Lung (tissue), 12 donors: Measurements from ENCODE around the gene STEAP1B. TPM values are rescaled to one million over a fixed set of nuclear protein-coding genes. Genes with fewer than 3 reads are reported as not detected.
"Not testable (repeated sequence)": the region's sequence is repeated elsewhere in the genome, so short reads cannot be mapped to it uniquely, and the experiment has no call there.

Source experiments
- ATAC-seq: fragments of 200-7000 bp; cut with Tn5 transposase; one replicate; pipeline ENCODE4 v1.9.1; 2020; ENCODE audit warnings: moderate number of reproducible peaks; ENCODE audit not compliant: insufficient read depth, low FRiP score
- DNase-seq, 3 donors: peaks; one replicate each; pipeline ENCODE4 v3.0.0-alpha.2; 2013 to 2017
- H3K27ac ChIP-seq, 2 donors: one replicate each; pipeline ENCODE4 v1.5.1; 2013; ENCODE audit warnings: mild to moderate bottlenecking in 2 of 2, moderate library complexity in 2 of 2, control low read depth in 1 of 2, inconsistent platforms in 1 of 2, low read depth in 1 of 2, low read length in 1 of 2
- H3K27me3 ChIP-seq, 3 donors: one replicate each; pipeline ENCODE4 v1.5.1; 2013; ENCODE audit warnings: low read length in 2 of 3; ENCODE audit not compliant: control insufficient read depth in 3 of 3, insufficient read depth in 3 of 3
- H3K36me3 ChIP-seq, 4 donors: one replicate each; pipeline ENCODE4 v1.5.1; 2013; ENCODE audit warnings: low read length in 4 of 4, mild to moderate bottlenecking in 1 of 4, moderate library complexity in 1 of 4; ENCODE audit not compliant: control insufficient read depth in 4 of 4, insufficient read depth in 4 of 4
- H3K4me1 ChIP-seq, 5 donors: one replicate each; pipeline ENCODE4 v1.5.1; 2013; ENCODE audit warnings: low read length in 5 of 5, mild to moderate bottlenecking in 2 of 5, moderate library complexity in 1 of 5; ENCODE audit not compliant: control insufficient read depth in 5 of 5, insufficient read depth in 5 of 5
- H3K4me3 ChIP-seq: one replicate; pipeline ENCODE4 v1.5.1; 2013; ENCODE audit warnings: mild to moderate bottlenecking, control low read depth, moderate library complexity
- H3K9ac ChIP-seq, 2 donors: one replicate each; pipeline ENCODE4 v1.5.1; 2013; ENCODE audit warnings: low read length in 2 of 2, control low read depth in 1 of 2; ENCODE audit not compliant: insufficient read depth in 1 of 2
- H3K9me3 ChIP-seq, 4 donors: one replicate each; pipeline ENCODE4 v1.5.1; 2013; ENCODE audit warnings: low read length in 3 of 4, mild to moderate bottlenecking in 1 of 4, moderate library complexity in 1 of 4; ENCODE audit not compliant: control insufficient read depth in 4 of 4, insufficient read depth in 3 of 4
- WGBS, 2 donors: extraction: QIAGEN DNeasy Blood & Tissue Kit; methylation state at CpG; one replicate each; pipeline ENCODE4 v1.1.7; 2013; 5-methylcytosine and 5-hydroxymethylcytosine counted together
- polyA plus RNA-seq, 2 donors: library from polyadenylated mRNA; stranded (reverse); fragments of 200-250 nt; gene quantifications; one replicate each; pipeline ENCODE4 v1.2.1, GENCODE V29; 2013
- total RNA-seq, 2 donors: library from RNA; depleted of rRNA in 1 of 2; stranded (reverse); fragments of >200 nt in 1 of 2; gene quantifications; one replicate each; pipeline ENCODE4 v1.2.1, GENCODE V29; 2014 to 2021
- TF ChIP-seq, protein P1 (sequence below): IDR thresholded peaks from 2 replicates; pipeline ENCODE4 v1.5.1; 2012; ENCODE audit warnings: mild to moderate bottlenecking; ENCODE audit errors: control extremely low read depth, extremely low read depth
- donor health status: control.
- donor health status: control.
- donor health status: Bipolar disorder and iron deficiency.
- donor health status: healthy.
- donor health status: DM: yes; HTN: yes; CAD: no.

The STEAP1B gene
- total and polyA plus RNA-seq, 4 donors = 0.16 to 1.5 (median 0.96) TPM

DNA sequence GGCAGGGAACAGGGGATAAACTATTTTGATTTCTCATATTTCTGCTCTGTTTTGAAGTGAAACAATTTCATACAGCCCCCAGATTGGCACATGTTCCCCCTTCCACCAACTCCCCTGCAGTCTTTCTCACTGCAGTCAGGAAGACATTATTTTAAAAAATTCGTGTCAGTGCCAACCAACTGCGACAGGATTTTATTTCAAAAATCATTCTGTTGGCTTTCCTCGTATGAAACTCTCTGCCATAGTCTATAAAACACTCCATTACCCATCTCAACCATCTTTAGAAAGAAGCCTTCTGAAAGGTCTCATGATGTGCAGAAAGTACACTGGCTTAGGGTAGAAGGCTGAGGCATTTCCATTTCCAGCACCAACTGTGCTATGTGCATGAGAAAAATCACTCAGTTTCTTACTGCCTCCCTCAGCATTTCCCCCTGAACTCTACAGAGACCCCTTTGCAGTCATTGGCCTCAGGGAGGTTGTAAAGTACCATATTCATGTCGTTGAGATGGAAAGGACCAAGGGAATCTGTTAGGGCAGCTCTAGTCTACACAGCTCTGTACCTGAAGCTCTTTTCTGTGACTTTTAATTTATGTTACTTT lies 46.9 kb downstream of the STEAP1B start:
- H3K9me3 ChIP-seq = no peaks in the 10 kb centered on the region
- peaks cover 0 to 3% (median 0%) of the 10 kb centered on the region in 5 donors for H3K4me1 ChIP-seq
- no peak overlapping the region for H3K4me3 ChIP-seq
- DNase-seq (no peak), ATAC-seq (no peak)
- no peaks in the 10 kb centered on the region for H3K27me3 ChIP-seq
- H3K27ac ChIP-seq = no peak overlapping the region
- no peak overlapping the region for H3K9ac ChIP-seq
- H3K36me3 ChIP-seq = no peaks in the 10 kb centered on the region
- TF ChIP-seq, protein P1, sequence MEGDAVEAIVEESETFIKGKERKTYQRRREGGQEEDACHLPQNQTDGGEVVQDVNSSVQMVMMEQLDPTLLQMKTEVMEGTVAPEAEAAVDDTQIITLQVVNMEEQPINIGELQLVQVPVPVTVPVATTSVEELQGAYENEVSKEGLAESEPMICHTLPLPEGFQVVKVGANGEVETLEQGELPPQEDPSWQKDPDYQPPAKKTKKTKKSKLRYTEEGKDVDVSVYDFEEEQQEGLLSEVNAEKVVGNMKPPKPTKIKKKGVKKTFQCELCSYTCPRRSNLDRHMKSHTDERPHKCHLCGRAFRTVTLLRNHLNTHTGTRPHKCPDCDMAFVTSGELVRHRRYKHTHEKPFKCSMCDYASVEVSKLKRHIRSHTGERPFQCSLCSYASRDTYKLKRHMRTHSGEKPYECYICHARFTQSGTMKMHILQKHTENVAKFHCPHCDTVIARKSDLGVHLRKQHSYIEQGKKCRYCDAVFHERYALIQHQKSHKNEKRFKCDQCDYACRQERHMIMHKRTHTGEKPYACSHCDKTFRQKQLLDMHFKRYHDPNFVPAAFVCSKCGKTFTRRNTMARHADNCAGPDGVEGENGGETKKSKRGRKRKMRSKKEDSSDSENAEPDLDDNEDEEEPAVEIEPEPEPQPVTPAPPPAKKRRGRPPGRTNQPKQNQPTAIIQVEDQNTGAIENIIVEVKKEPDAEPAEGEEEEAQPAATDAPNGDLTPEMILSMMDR = no peak
- WGBS, 2 donors = 49 to 50% methylated on average over 4 of the region's 4 CpGs

GRCh38 chr7:22452142-22452959 lies 47.6 kb downstream of the STEAP1B start:
- Histone ChIP-seq H3K27me3 (no peaks in the 10 kb centered on the region), H3K4me1 (peaks cover 0 to 3% (median 0%) of the 10 kb centered on the region in 5 donors), H3K4me3 (no peak overlapping the region), H3K9ac (no peak overlapping the region), H3K36me3 (no peaks in the 10 kb centered on the region), H3K27ac (no peak overlapping the region), H3K9me3 (no peaks in the 10 kb centered on the region)
- TF ChIP-seq, protein P1 = peak; percentile 12
- 26 to 32% methylated on average over 19 of the region's 19 CpGs for WGBS, 2 donors
- peak; percentile 38 for ATAC-seq
- DNase-seq = peak; percentile 57 to 70 (median 69)

GRCh38 chr7:22450013-22450412 lies 50.0 kb downstream of the STEAP1B start:
- not testable (repeated sequence) for H3K27me3 ChIP-seq, H3K27ac ChIP-seq, H3K4me1 ChIP-seq, H3K9ac ChIP-seq, H3K4me3 ChIP-seq, ATAC-seq, H3K36me3 ChIP-seq, H3K9me3 ChIP-seq
- peak in 1 of 3 donors; percentile 31 for DNase-seq

DNA sequence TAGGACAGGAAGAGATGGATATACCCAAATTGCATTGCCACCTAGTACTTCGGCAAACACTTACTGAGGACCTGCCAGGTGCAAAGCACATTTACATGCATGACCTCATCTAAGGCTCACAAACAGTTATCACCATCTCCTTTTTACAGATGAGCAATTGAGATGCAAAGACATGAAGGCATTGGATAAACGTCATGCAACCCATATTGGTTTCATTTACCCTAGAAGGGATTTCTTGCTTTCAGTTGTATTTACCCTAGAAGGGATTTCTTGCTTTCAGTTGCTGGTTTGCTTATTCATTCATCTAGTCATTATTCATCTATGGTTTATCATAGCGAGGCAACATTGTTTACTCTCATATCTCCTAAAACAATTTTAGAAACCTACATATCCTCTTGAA lies 52.2 kb downstream of the STEAP1B start:
- H3K4me3 ChIP-seq = no peak overlapping the region

More for the DNA sequence above, 52.2 kb downstream of the STEAP1B start:
- DNase-seq = no peak
- Histone ChIP-seq H3K9me3 (no peaks in the 10 kb centered on the region), H3K36me3 (no peaks in the 10 kb centered on the region), H3K27me3 (no peaks in the 10 kb centered on the region), H3K4me1 (peaks cover 3 to 15% (median 7%) of the 10 kb centered on the region in 5 donors), H3K9ac (no peak overlapping the region), H3K27ac (no peak overlapping the region)
- ATAC-seq = no peak
- 76 to 80% methylated on average over 3 of the region's 3 CpGs for WGBS, 2 donors
- TF ChIP-seq, protein P1 = no peak
